Liver (tissue), 9 donors: ENCODE data around the gene INPP5J. TPM values are rescaled to one million over a fixed set of nuclear protein-coding genes. Genes with fewer than 3 reads are reported as not detected.

ENCODE experiments used
- DNase-seq: peaks from one replicate; pipeline ENCODE4 v3.0.0-alpha.2; 2017; ENCODE audit warnings: low spot score
- H3K27ac ChIP-seq, 2 donors: one replicate each; pipeline ENCODE4 v1.7.0; 2013; ENCODE audit warnings: inconsistent platforms in 2 of 2, low read length in 2 of 2, control low read depth in 1 of 2, low read depth in 1 of 2, mild to moderate bottlenecking in 1 of 2
- H3K27me3 ChIP-seq, 4 donors: one replicate each; pipeline versions ENCODE4 v1.6.1 to v1.7.0; 2013; ENCODE audit warnings: low read length in 3 of 4, inconsistent platforms in 1 of 4, mild to moderate bottlenecking in 1 of 4, moderate library complexity in 1 of 4; ENCODE audit not compliant: control insufficient read depth in 4 of 4, insufficient read depth in 4 of 4
- H3K36me3 ChIP-seq, 4 donors: one replicate each; pipeline versions ENCODE4 v1.6.1 to v1.7.0; 2013; ENCODE audit warnings: low read length in 3 of 4, mild to moderate bottlenecking in 3 of 4, low read depth in 1 of 4, moderate library complexity in 1 of 4; ENCODE audit not compliant: control insufficient read depth in 4 of 4, insufficient read depth in 3 of 4
- H3K4me1 ChIP-seq, 4 donors: one replicate each; pipeline versions ENCODE4 v1.6.1 to v1.7.0; 2013; ENCODE audit warnings: low read length in 3 of 4, mild to moderate bottlenecking in 3 of 4, moderate library complexity in 1 of 4; ENCODE audit not compliant: control insufficient read depth in 4 of 4, insufficient read depth in 4 of 4
- H3K4me3 ChIP-seq, 3 donors: one replicate each; pipeline versions ENCODE4 v1.6.1 to v1.7.0; 2013; ENCODE audit warnings: low read length in 3 of 3, control low read depth in 1 of 3, low read depth in 1 of 3, mild to moderate bottlenecking in 1 of 3
- H3K9ac ChIP-seq, 2 donors: one replicate each; pipeline ENCODE4 v1.7.0; 2013; ENCODE audit warnings: low read length in 2 of 2, mild to moderate bottlenecking in 2 of 2, moderate library complexity in 2 of 2, control low read depth in 1 of 2, low read depth in 1 of 2
- H3K9me3 ChIP-seq, 4 donors: one replicate each; pipeline versions ENCODE4 v1.6.1 to v1.7.0; 2013; ENCODE audit warnings: low read length in 3 of 4; ENCODE audit not compliant: control insufficient read depth in 4 of 4
- EGR1 ChIP-seq, 2 donors: IDR thresholded peaks; 2 replicates each; pipeline ENCODE4 v1.6.1; 2016 to 2018; ENCODE audit warnings: antibody characterized with exemption in 2 of 2, low read depth in 2 of 2
- FOXA1 ChIP-seq: IDR thresholded peaks from 2 replicates; pipeline ENCODE4 v1.6.1; 2016; ENCODE audit warnings: antibody characterized with exemption
- FOXA2 ChIP-seq: IDR thresholded peaks from 2 replicates; pipeline ENCODE4 v1.6.1; 2016; ENCODE audit warnings: antibody characterized with exemption
- GABPA ChIP-seq, 2 donors: IDR thresholded peaks in 1 of 2; conservative IDR thresholded peaks in 1 of 2; 2 replicates each; pipeline ENCODE4 v1.6.1; 2016; ENCODE audit warnings: antibody characterized with exemption in 2 of 2, mild to moderate bottlenecking in 1 of 2, moderate library complexity in 1 of 2
- HNF4A ChIP-seq, 2 donors: conservative IDR thresholded peaks; 2 replicates each; pipeline ENCODE4 v1.6.1; 2016; ENCODE audit warnings: antibody characterized with exemption in 2 of 2, mild to moderate bottlenecking in 2 of 2
- HNF4G ChIP-seq: IDR thresholded peaks from 2 replicates; pipeline ENCODE4 v1.6.1; 2016; ENCODE audit warnings: antibody characterized with exemption
- JUND ChIP-seq, 2 donors: IDR thresholded peaks; 2 replicates each; pipeline ENCODE4 v1.6.1; 2016; ENCODE audit warnings: antibody characterized with exemption in 2 of 2
- MAX ChIP-seq: IDR thresholded peaks from 2 replicates; pipeline ENCODE4 v1.6.1; 2016; ENCODE audit warnings: antibody characterized with exemption
- RAD21 ChIP-seq, 2 donors: IDR thresholded peaks; 2 replicates each; pipeline ENCODE4 v1.6.1; 2016; ENCODE audit warnings: antibody characterized with exemption in 2 of 2, mild to moderate bottlenecking in 2 of 2
- RXRA ChIP-seq, 2 donors: IDR thresholded peaks; 2 replicates each; pipeline ENCODE4 v1.6.1; 2017 to 2018; ENCODE audit warnings: antibody characterized with exemption in 2 of 2, mild to moderate bottlenecking in 1 of 2
- SP1 ChIP-seq: IDR thresholded peaks from 2 replicates; pipeline ENCODE4 v1.6.1; 2018; ENCODE audit warnings: antibody characterized with exemption, mild to moderate bottlenecking
- TAF1 ChIP-seq: conservative IDR thresholded peaks from 2 replicates; pipeline ENCODE4 v1.6.1; 2016; ENCODE audit warnings: antibody characterized with exemption, mild to moderate bottlenecking
- YY1 ChIP-seq: IDR thresholded peaks from 2 replicates; pipeline ENCODE4 v1.6.1; 2016; ENCODE audit warnings: antibody characterized with exemption, mild to moderate bottlenecking
- WGBS: extraction: QIAGEN DNeasy Blood & Tissue Kit; methylation state at CpG from one replicate; pipeline ENCODE4 v1.1.7; 2013; 5-methylcytosine and 5-hydroxymethylcytosine counted together
- polyA plus RNA-seq, 2 donors: library from polyadenylated mRNA; stranded (reverse) in 1 of 2; unstranded in 1 of 2; fragments of 200-250 nt in 1 of 2; fragments of >200 nt in 1 of 2; fragmentation: Nextera tagmentation in 1 of 2; extraction: Ambion mirVana in 1 of 2; gene quantifications; one replicate each; pipeline versions ENCODE4 v1.2.1 to v1.2.3, GENCODE V29; 2013 to 2015
- total RNA-seq, 2 donors: library from RNA; depleted of rRNA; stranded (reverse); fragments of >200 nt; gene quantifications; one replicate each; pipeline ENCODE4 v1.2.3, GENCODE V29; 2014
- TF ChIP-seq, protein P1 (sequence below): IDR thresholded peaks from 2 replicates; pipeline ENCODE4 v1.6.1; 2016; ENCODE audit warnings: antibody characterized with exemption, mild to moderate bottlenecking
- TF ChIP-seq, protein P2 (sequence below): IDR thresholded peaks from 2 replicates; pipeline ENCODE4 v1.6.1; 2016; ENCODE audit warnings: antibody characterized with exemption
- TF ChIP-seq, protein P3 (sequence below): IDR thresholded peaks from 2 replicates; pipeline ENCODE4 v1.6.1; 2016; ENCODE audit warnings: antibody characterized with exemption
- TF ChIP-seq, protein P4 (sequence below): fragments of 150-350 bp; IDR thresholded peaks from 2 replicates; pipeline ENCODE4 v1.5.1; 2017; ENCODE audit warnings: improper control_type of control experiment, low read depth, low read length; ENCODE audit not compliant: missing input control
- donor health status: healthy.
- donor health status: healthy.
- donor health status: healthy.
- donor health status: healthy.
- donor health status: healthy.

Gene INPP5J
- total and polyA plus RNA-seq, 4 donors = 0.06 to 0.17 (median 0.11) TPM

GRCh38 chr22:31126869-31127175 lies 4.1 kb downstream of the INPP5J start:
- H3K27ac ChIP-seq = no peak overlapping the region
- no peaks in the 10 kb centered on the region for H3K9me3 ChIP-seq
- WGBS = 89% methylated on average over 13 of the region's 13 CpGs

More at GRCh38 chr22:31126869-31127175, 4.1 kb downstream of the INPP5J start:
- Histone ChIP-seq H3K36me3 (no peaks in the 10 kb centered on the region), H3K4me3 (no peak overlapping the region), H3K9ac (no peak overlapping the region), H3K4me1 (peaks cover 0 to 9% (median 3%) of the 10 kb centered on the region in 4 donors), H3K27me3 (no peaks in the 10 kb centered on the region)
- DNase-seq = no peak
- TF ChIP-seq MAX (no peak), EGR1 (IDR thresholded peaks at IDR 0.05; ENCODE audit: low read depth in 2 of 2) (no peak), RAD21 (IDR thresholded peaks at IDR 0.05) (no peak), RXRA (IDR thresholded peaks at IDR 0.05) (no peak), TAF1 (no peak), SP1 (no peak), HNF4G (no peak), GABPA (IDR thresholded peaks at IDR 0.05 in 1 of 2, conservative IDR thresholded peaks at IDR 0.05 in 1 of 2) (no peak), HNF4A (conservative IDR thresholded peaks at IDR 0.05) (no peak), JUND (IDR thresholded peaks at IDR 0.05) (no peak), FOXA1 (no peak), FOXA2 (no peak), YY1 (no peak)
- TF ChIP-seq, protein P1, sequence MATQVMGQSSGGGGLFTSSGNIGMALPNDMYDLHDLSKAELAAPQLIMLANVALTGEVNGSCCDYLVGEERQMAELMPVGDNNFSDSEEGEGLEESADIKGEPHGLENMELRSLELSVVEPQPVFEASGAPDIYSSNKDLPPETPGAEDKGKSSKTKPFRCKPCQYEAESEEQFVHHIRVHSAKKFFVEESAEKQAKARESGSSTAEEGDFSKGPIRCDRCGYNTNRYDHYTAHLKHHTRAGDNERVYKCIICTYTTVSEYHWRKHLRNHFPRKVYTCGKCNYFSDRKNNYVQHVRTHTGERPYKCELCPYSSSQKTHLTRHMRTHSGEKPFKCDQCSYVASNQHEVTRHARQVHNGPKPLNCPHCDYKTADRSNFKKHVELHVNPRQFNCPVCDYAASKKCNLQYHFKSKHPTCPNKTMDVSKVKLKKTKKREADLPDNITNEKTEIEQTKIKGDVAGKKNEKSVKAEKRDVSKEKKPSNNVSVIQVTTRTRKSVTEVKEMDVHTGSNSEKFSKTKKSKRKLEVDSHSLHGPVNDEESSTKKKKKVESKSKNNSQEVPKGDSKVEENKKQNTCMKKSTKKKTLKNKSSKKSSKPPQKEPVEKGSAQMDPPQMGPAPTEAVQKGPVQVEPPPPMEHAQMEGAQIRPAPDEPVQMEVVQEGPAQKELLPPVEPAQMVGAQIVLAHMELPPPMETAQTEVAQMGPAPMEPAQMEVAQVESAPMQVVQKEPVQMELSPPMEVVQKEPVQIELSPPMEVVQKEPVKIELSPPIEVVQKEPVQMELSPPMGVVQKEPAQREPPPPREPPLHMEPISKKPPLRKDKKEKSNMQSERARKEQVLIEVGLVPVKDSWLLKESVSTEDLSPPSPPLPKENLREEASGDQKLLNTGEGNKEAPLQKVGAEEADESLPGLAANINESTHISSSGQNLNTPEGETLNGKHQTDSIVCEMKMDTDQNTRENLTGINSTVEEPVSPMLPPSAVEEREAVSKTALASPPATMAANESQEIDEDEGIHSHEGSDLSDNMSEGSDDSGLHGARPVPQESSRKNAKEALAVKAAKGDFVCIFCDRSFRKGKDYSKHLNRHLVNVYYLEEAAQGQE = no peak
- TF ChIP-seq, protein P2, sequence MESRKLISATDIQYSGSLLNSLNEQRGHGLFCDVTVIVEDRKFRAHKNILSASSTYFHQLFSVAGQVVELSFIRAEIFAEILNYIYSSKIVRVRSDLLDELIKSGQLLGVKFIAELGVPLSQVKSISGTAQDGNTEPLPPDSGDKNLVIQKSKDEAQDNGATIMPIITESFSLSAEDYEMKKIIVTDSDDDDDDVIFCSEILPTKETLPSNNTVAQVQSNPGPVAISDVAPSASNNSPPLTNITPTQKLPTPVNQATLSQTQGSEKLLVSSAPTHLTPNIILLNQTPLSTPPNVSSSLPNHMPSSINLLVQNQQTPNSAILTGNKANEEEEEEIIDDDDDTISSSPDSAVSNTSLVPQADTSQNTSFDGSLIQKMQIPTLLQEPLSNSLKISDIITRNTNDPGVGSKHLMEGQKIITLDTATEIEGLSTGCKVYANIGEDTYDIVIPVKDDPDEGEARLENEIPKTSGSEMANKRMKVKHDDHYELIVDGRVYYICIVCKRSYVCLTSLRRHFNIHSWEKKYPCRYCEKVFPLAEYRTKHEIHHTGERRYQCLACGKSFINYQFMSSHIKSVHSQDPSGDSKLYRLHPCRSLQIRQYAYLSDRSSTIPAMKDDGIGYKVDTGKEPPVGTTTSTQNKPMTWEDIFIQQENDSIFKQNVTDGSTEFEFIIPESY = no peak
- TF ChIP-seq, protein P3, sequence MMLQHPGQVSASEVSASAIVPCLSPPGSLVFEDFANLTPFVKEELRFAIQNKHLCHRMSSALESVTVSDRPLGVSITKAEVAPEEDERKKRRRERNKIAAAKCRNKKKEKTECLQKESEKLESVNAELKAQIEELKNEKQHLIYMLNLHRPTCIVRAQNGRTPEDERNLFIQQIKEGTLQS = no peak
- TF ChIP-seq, protein P4, sequence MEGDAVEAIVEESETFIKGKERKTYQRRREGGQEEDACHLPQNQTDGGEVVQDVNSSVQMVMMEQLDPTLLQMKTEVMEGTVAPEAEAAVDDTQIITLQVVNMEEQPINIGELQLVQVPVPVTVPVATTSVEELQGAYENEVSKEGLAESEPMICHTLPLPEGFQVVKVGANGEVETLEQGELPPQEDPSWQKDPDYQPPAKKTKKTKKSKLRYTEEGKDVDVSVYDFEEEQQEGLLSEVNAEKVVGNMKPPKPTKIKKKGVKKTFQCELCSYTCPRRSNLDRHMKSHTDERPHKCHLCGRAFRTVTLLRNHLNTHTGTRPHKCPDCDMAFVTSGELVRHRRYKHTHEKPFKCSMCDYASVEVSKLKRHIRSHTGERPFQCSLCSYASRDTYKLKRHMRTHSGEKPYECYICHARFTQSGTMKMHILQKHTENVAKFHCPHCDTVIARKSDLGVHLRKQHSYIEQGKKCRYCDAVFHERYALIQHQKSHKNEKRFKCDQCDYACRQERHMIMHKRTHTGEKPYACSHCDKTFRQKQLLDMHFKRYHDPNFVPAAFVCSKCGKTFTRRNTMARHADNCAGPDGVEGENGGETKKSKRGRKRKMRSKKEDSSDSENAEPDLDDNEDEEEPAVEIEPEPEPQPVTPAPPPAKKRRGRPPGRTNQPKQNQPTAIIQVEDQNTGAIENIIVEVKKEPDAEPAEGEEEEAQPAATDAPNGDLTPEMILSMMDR = no peak
